H54 (cell line): ENCODE measurements around the gene DCTPP1.

Experiments used
- DNase-seq: peaks from one replicate; pipeline ENCODE4 v3.0.0; 2011; ENCODE audit warnings: low spot score, mixed read lengths; ENCODE audit not compliant: insufficient read length
- FAIRE-seq: peaks from 3 replicates; lab custom pipeline; 2011; peaks lifted over from hg19 to GRCh38; lab: Jason Lieb, UNC
- POLR2A ChIP-seq: IDR thresholded peaks from 2 replicates; pipeline ENCODE4 v1.6.1; 2011; ENCODE audit warnings: low read depth, mild to moderate bottlenecking, low read length

Gene DCTPP1

GRCh38 chr16:30395992-30396585, 33.7 kb downstream of the DCTPP1 start:
- FAIRE-seq (no peak), DNase-seq (no peak)
- no peak for TF ChIP-seq POLR2A

GRCh38 chr16:30395155-30395991, 34.5 kb downstream of the DCTPP1 start, which contains the start of gene ZNF48:
ZNF48 (plus strand) TSS chr16:30395420; CDS start chr16:30395795, 375 bp downstream.
- FAIRE-seq (no peak), DNase-seq (peak; percentile 65)
- peak; percentile 35; the same call in 1 of the 2 replicates for TF ChIP-seq POLR2A

GRCh38 chr16:30394592-30395154, 35.2 kb downstream of the DCTPP1 start:
- no peak for TF ChIP-seq POLR2A
- no peak for DNase-seq
- no peak for FAIRE-seq

DNA sequence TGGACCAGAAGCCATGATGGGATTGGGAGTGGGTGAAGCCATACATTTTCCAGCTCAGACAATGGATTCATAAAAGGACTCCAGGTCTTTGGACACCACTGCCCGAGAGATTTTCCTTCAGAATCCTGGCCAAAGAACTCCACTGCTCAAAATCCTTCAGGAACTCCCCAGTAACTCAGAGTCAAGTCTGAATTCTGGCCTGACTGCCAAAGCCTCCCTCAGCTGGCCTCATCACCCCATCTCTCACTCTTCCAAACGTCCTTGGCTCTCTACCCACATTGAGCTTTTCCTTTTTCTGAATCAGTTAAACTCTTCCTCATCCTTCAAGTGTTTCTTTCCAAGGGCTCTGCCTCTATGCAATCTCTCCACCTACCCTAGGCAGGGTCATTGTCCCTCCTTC, 46.3 kb downstream of the DCTPP1 start:
- FAIRE-seq (no peak), DNase-seq (no peak)
- no peak for TF ChIP-seq POLR2A

GRCh38 chr16:30382111-30382881, 47.5 kb downstream of the DCTPP1 start, which contains the start of gene SEPTIN1:
SEPTIN1 (minus strand) TSS chr16:30382561; CDS start chr16:30382542, 19 bp downstream.
- DNase-seq, result no peak
- no peak for TF ChIP-seq POLR2A
- FAIRE-seq, result no peak

GRCh38 chr16:30381291-30382041, 48.4 kb downstream of the DCTPP1 start:
- no peak for FAIRE-seq
- DNase-seq, result no peak
- TF ChIP-seq POLR2A, result no peak

DNA sequence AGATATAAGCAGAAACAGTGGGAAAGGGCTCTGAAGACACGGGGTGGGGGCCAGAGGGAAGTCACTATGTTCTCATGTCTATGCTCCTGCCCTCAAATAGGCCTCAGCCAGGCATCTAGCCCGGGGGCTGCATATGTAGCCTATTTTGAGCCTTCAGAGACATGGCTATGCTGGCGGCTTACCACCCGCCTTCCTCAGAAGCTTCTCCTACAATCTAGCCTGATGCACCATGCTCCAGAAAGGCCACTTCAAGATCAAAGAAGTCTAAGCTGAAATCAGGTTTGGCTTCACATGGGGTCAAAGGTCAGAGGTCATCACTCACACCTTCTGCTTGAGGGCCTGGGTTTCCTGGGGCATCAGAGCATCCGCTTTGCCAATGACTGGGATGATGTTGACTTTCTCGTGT, 49.0 kb downstream of the DCTPP1 start:
- no peak for DNase-seq
- no peak for TF ChIP-seq POLR2A
- no peak for FAIRE-seq

DNA sequence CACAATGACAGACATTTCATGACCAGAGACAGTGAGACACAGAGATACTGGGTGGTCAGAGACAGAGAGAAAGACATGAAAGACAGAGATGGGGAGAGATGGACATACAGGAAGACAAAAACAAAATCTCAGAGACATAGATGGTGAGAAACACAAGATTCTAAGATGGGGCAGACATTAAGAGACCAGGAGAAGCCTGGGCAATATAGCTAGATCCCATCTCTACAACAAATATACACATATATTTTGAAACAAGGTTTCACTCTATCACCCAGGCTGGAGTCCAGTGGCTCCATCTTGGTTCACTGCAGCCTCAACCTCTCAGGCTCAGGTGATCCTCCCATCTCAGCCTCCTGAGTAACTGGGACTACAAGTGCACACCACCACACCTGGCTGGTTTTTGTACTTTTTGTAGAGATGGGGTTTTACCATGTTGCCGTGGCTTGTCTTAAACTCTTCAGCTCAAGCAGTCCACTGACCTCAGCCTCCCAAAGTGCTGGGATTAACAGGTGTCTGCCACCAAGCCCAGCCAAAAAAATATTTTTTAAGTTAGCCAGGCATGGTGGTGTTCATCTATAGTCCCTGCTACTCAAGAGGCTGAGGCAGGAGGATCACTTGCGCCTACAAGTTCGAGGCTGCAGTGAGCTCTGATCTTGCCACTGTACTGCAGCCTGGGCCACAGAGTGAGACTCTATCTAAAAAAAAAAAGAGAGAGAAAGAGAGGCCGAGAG, 49.6 kb downstream of the DCTPP1 start:
- DNase-seq, result no peak
- no peak for TF ChIP-seq POLR2A
- no peak for FAIRE-seq

- FAIRE-seq, result no peak
- no peak for TF ChIP-seq POLR2A
- no peak for DNase-seq
Observed at GRCh38 chr16:30379158-30379783, 50.6 kb downstream of the DCTPP1 start.

DNA sequence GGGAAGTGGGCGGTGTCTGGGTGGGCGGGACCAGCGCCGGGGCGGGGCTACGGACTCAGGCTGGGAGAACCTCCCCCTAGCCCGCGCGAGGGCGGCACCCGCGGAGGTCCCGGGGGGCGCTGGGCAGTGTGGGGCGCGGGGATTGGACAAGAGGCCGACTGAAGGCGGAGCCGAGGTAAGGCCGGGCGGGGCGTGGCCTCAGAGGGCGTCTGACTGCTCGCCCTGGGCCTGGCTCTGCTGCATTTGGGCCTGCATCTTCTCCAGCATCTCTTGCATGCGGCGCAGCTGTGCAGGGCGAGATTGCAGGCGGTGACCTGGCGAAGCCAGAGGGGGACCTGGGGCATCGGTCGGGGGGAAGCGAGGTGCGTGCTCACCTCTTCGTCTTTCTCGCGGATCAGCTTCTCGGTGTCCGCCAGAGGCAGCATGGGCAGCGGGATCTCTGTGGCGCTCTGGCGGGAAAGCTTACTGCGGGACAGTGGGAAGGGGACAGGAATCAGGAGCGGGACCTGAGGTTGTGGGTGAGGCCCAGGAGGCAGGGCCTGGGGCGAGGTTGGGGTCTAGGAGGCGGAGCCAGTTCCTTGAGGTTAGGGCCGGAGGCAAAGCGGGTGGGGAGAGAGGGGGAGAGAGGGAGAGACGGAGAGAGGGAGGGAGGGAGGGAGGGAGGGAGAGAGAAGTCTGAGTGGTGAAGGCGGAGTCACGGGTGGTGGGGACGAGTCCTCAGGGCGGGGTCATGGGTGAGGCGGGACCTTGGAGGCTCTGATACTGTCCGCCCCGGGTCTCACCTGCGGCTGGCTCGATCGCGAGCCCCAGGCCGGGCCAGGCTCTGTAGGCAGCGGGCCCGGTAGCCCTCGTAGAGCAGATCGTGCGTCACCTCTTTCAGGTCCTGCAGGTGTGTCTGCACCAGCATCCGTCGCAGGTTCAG, 51.3 kb downstream of the DCTPP1 start:
- FAIRE-seq (peak; percentile 41), DNase-seq (peak; percentile 92)
- peak; percentile 84 for TF ChIP-seq POLR2A

DNA sequence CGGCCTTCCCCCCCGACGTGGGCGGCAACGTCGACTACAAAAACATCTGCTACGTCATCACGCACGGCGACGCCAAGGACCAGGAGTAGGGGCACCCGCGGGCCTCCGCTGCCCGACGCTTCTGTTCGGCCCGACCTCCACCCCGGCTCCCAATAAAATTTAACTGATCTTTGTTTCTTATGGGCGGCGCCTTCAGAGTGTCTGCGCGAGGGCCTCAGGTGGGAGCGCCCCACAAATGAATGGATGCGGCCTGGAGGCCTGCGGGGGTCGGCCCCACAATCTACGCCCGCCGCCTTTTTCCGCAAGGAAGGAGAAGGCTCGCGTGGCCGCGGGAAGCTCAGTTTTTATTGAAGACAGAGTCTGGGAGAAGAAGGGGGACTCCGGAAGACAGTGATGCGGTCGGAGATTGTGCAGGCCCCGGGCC, 52.0 kb downstream of the DCTPP1 start:
- FAIRE-seq (no peak), DNase-seq (peak; percentile 72)
- TF ChIP-seq POLR2A, result peak; percentile 53
